HCT116 (cell line): ENCODE data around the gene EFCAB12. TPM values are rescaled to one million over a fixed set of nuclear protein-coding genes. Genes with fewer than 3 reads are reported as not detected.

Experiments used
- ATAC-seq: fragments of 200-7000 bp; cut with Tn5 transposase; 2 replicates; pipeline ENCODE4 v1.9.1; 2020; ENCODE audit warnings: mild to moderate bottlenecking, moderate library complexity
- BruUV-seq: library from RNA; stranded (reverse); fragments of 400-500 nt; replicated peaks from 2 replicates; lab custom pipeline; 2021; lab: Mats Ljungman, UMichigan
- CTCF ChIA-PET: fragments of 300-600 bp; sonication (Branson Sonifier 250); formaldehyde crosslinking; loops from one replicate; lab custom pipeline; 2021; ENCODE audit warnings: antibody characterized with exemption; lab: Charles Lee
- POLR2A ChIA-PET: fragments of 300-600, 350-600 bp; sonication (Branson Sonifier 250); formaldehyde crosslinking; loops from one replicate; lab custom pipeline; 2021; ENCODE audit warnings: antibody characterized with exemption; lab: Charles Lee
- RAD21 ChIA-PET, 2 experiments: fragments of 300-600 bp; sonication (Branson Sonifier 250); formaldehyde crosslinking; loops; one replicate each; lab custom pipeline; 2023; ENCODE audit warnings: low total read pairs in 2 of 2; ENCODE audit not compliant: uncharacterized antibody in 2 of 2, unreplicated experiment in 2 of 2, low non-redundant PET in 1 of 2; lab: Charles Lee
- DNase-seq: peaks from one replicate; pipeline ENCODE4 v3.0.0-alpha.2; 2010; ENCODE audit warnings: low read depth, low spot score
- H2AFZ ChIP-seq: fragments of 200-600 bp; shearing (Covaris generic), sonication (generic); 2 replicates; pipeline ENCODE4 v1.6.1; 2017; ENCODE audit warnings: low read depth, mixed run types, mixed read lengths, antibody characterized with exemption, low read length; ENCODE audit not compliant: poor library complexity, severe bottlenecking
- H3K27ac ChIP-seq: 2 replicates; pipeline ENCODE4 v1.5.1; 2012; ENCODE audit warnings: low read depth, low read length
- H3K27me3 ChIP-seq: fragments of 200-600 bp; sonication (generic); 2 replicates; pipeline ENCODE4 v1.6.1; 2016; ENCODE audit warnings: mixed run types, low read length, mixed read lengths; ENCODE audit not compliant: insufficient read depth
- H3K36me3 ChIP-seq, 2 experiments: fragments of 200-500 bp in 1 of 2; fragments of 200-600 bp in 1 of 2; sonication (Bioruptor generic) in 1 of 2; sonication (generic) in 1 of 2; 2 replicates each; pipeline versions ENCODE4 v1.5.1 to v1.6.1; 2014 to 2016; ENCODE audit warnings: low read length in 2 of 2, inconsistent platforms in 1 of 2, mixed read lengths in 1 of 2, mixed run types in 1 of 2; ENCODE audit not compliant: insufficient read depth in 2 of 2, control insufficient read depth in 1 of 2
- H3K4me1 ChIP-seq, 2 experiments: fragments of 200-600 bp in 1 of 2; sonication (generic) in 1 of 2; 2 replicates each; pipeline versions ENCODE4 v1.5.1 to v1.6.1; 2012 to 2017; ENCODE audit warnings: low read length in 2 of 2, inconsistent platforms in 1 of 2, mild to moderate bottlenecking in 1 of 2, mixed read lengths in 1 of 2, mixed run types in 1 of 2, moderate library complexity in 1 of 2; ENCODE audit not compliant: insufficient read depth in 2 of 2, control insufficient read depth in 1 of 2
- H3K4me2 ChIP-seq: fragments of 200-600 bp; sonication (generic); 2 replicates; pipeline ENCODE4 v1.6.1; 2017; ENCODE audit warnings: mixed run types, low read length, mixed read lengths
- H3K4me3 ChIP-seq, 2 experiments: fragments of 200-600 bp in 1 of 2; sonication (generic) in 1 of 2; replicated peaks in 1 of 2; 2 replicates each; pipeline ENCODE4 v1.5.1; 2011 to 2016; ENCODE audit warnings: low read length in 2 of 2, control low read depth in 1 of 2, low read depth in 1 of 2, mild to moderate bottlenecking in 1 of 2, mixed read lengths in 1 of 2, mixed run types in 1 of 2
- H3K79me2 ChIP-seq: fragments of 200-600 bp; sonication (generic); 2 replicates; pipeline ENCODE4 v1.6.1; 2017; ENCODE audit warnings: mild to moderate bottlenecking, mixed run types, low read length, moderate library complexity, mixed read lengths; ENCODE audit not compliant: insufficient read depth
- H3K9ac ChIP-seq: fragments of 200-600 bp; sonication (generic); 2 replicates; pipeline ENCODE4 v1.6.1; 2016; ENCODE audit warnings: low read length, mixed read lengths
- H3K9me2 ChIP-seq: fragments of 200-600 bp; sonication (generic), shearing (Covaris generic); 2 replicates; pipeline ENCODE4 v1.6.1; 2017; ENCODE audit warnings: mixed run types, mild to moderate bottlenecking, moderate library complexity; ENCODE audit not compliant: insufficient read depth
- H3K9me3 ChIP-seq, 2 experiments: fragments of 200-500 bp in 1 of 2; fragments of 200-600 bp in 1 of 2; sonication (Bioruptor generic) in 1 of 2; sonication (generic) in 1 of 2; 2 replicates each; pipeline ENCODE4 v1.6.1; 2014 to 2017; ENCODE audit warnings: low read length in 2 of 2, mixed read lengths in 2 of 2, inconsistent platforms in 1 of 2, low read depth in 1 of 2, mild to moderate bottlenecking in 1 of 2, mixed run types in 1 of 2, moderate library complexity in 1 of 2; ENCODE audit not compliant: control insufficient read depth in 1 of 2, insufficient read depth in 1 of 2
- H4K20me1 ChIP-seq: fragments of 200-600 bp; sonication (generic), shearing (Covaris generic); 2 replicates; pipeline ENCODE4 v1.6.1; 2017; ENCODE audit warnings: mixed run types, mild to moderate bottlenecking, moderate library complexity; ENCODE audit not compliant: insufficient read depth
- CEBPB ChIP-seq: IDR thresholded peaks from 2 replicates; pipeline ENCODE4 v1.6.1; 2012; ENCODE audit warnings: low read depth
- EZH2 ChIP-seq: fragments of 200-600 bp; sonication (generic); IDR thresholded peaks from 2 replicates; pipeline ENCODE4 v1.6.1; 2017; ENCODE audit warnings: antibody characterized with exemption, mixed run types
- FOSL1 ChIP-seq: IDR thresholded peaks from 2 replicates; pipeline ENCODE4 v1.6.1; 2012; ENCODE audit warnings: low read depth
- SIN3A ChIP-seq: IDR thresholded peaks from 2 replicates; pipeline ENCODE4 v1.6.1; 2012; ENCODE audit warnings: low read depth
- SP1 ChIP-seq: IDR thresholded peaks from 2 replicates; pipeline ENCODE4 v1.6.1; 2012; ENCODE audit warnings: low read depth
- YY1 ChIP-seq: IDR thresholded peaks from 2 replicates; pipeline ENCODE4 v1.6.1; 2011; ENCODE audit warnings: low read length, low read depth, moderate library complexity, mild to moderate bottlenecking; ENCODE audit not compliant: insufficient replicate concordance; ENCODE audit errors: extremely low read depth
- ZNF274 ChIP-seq: fragments of 200-500 bp; sonication (Bioruptor generic); IDR thresholded peaks from 2 replicates; pipeline ENCODE4 v1.6.1; 2014; ENCODE audit warnings: mild to moderate bottlenecking, low read depth, low read length, inconsistent platforms
- intact Hi-C: fragments of 100-400 bp; cut with micrococcal nuclease; formaldehyde crosslinking; loops from 2 replicates; pipeline ENCODE4 v1.10.0; 2022
- total RNA-seq: library from RNA; stranded (reverse); gene quantifications from one replicate; pipeline ENCODE4 v1.2.1, GENCODE V29; 2021; ENCODE audit not compliant: unreplicated experiment
- TF ChIP-seq, protein P1 (sequence below): IDR thresholded peaks from 2 replicates; pipeline ENCODE4 v1.6.1; 2012; ENCODE audit warnings: low read depth

Gene EFCAB12
- total RNA-seq, 1 experiment from 2014 or later, result 0.42 TPM

DNA sequence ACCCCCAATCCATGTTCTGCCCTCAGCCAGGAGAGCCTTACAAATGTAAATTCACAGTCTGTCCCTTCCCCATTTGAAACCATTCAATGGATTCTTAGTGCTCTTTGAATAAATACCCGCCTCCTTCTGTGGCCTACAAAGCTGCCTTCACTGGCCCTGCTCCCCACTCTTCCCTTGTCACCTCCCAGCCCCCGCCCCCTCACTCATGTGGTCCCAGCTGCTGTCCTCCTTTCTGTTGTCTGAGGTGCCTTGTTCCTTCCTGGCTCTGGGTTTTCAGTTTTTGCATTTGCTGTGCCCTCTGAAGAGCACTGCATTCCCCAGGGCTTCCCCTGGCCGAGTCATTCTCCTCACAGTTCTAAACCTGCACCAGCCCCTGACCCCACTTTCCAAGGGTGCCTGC is 3.2 kb downstream of the EFCAB12 start:
- RAD21 ChIA-PET, result no interaction called here
- H3K79me2 ChIP-seq, result no peaks in the 10 kb centered on the region
- CTCF ChIA-PET, result no interaction called here
- POLR2A ChIA-PET, result no interaction called here
- H3K4me3 ChIP-seq, result no peak overlapping the region
- H2AFZ ChIP-seq, result no peak overlapping the region
- H3K9me3 ChIP-seq, result no peaks in the 10 kb centered on the region
- ATAC-seq (no peak), DNase-seq (no peak)
- no peaks in the 10 kb centered on the region for H3K9me2 ChIP-seq
- no peaks in the 10 kb centered on the region for H4K20me1 ChIP-seq
- BruUV-seq, result no TSS peak
- no peak overlapping the region for H3K4me2 ChIP-seq
- H3K27me3 ChIP-seq, result no peaks in the 10 kb centered on the region
- no peak overlapping the region for H3K9ac ChIP-seq
- H3K36me3 ChIP-seq, result peaks cover 0 to 1% of the 10 kb centered on the region in 2 experiments; a peak in 1 of 4 replicates
- intact Hi-C loops, result no loop called here
- TF ChIP-seq, protein P1, sequence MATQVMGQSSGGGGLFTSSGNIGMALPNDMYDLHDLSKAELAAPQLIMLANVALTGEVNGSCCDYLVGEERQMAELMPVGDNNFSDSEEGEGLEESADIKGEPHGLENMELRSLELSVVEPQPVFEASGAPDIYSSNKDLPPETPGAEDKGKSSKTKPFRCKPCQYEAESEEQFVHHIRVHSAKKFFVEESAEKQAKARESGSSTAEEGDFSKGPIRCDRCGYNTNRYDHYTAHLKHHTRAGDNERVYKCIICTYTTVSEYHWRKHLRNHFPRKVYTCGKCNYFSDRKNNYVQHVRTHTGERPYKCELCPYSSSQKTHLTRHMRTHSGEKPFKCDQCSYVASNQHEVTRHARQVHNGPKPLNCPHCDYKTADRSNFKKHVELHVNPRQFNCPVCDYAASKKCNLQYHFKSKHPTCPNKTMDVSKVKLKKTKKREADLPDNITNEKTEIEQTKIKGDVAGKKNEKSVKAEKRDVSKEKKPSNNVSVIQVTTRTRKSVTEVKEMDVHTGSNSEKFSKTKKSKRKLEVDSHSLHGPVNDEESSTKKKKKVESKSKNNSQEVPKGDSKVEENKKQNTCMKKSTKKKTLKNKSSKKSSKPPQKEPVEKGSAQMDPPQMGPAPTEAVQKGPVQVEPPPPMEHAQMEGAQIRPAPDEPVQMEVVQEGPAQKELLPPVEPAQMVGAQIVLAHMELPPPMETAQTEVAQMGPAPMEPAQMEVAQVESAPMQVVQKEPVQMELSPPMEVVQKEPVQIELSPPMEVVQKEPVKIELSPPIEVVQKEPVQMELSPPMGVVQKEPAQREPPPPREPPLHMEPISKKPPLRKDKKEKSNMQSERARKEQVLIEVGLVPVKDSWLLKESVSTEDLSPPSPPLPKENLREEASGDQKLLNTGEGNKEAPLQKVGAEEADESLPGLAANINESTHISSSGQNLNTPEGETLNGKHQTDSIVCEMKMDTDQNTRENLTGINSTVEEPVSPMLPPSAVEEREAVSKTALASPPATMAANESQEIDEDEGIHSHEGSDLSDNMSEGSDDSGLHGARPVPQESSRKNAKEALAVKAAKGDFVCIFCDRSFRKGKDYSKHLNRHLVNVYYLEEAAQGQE, result no peak
- TF ChIP-seq EZH2 (no peak), ZNF274 (no peak)
- no peak overlapping the region for H3K27ac ChIP-seq
- H3K4me1 ChIP-seq, result peaks cover 0 to 17% of the 10 kb centered on the region in 2 experiments; a peak in 2 of 4 replicates

GRCh38 chr3:129424185-129424841 is 4.1 kb downstream of the EFCAB12 start:
- Histone ChIP-seq H3K4me1 (peaks cover 0 to 17% of the 10 kb centered on the region in 2 experiments; a peak in 2 of 4 replicates), H3K4me2 (peak overlapping the region; percentile 22; the same call in 1 of the 2 replicates), H3K9me2 (no peaks in the 10 kb centered on the region), H3K27ac (no peak overlapping the region), H3K79me2 (no peaks in the 10 kb centered on the region), H3K9ac (no peak overlapping the region), H3K4me3 (no peak overlapping the region), H2AFZ (no peak overlapping the region), H3K36me3 (no peaks in the 10 kb centered on the region), H3K27me3 (no peaks in the 10 kb centered on the region), H4K20me1 (no peaks in the 10 kb centered on the region), H3K9me3 (no peaks in the 10 kb centered on the region)
- intact Hi-C loops, result no loop called here
- DNase-seq, result no peak
- TF ChIP-seq EZH2 (no peak), CEBPB (no peak), SIN3A (no peak), YY1 (no peak), SP1 (no peak), FOSL1 (peak; percentile 34; the same call in 1 of the 2 replicates)
- peak; percentile 54 for ATAC-seq
- RAD21 ChIA-PET, result no interaction called here
- no TSS peak for BruUV-seq
- POLR2A ChIA-PET, result no interaction called here
- CTCF ChIA-PET, result no interaction called here
